RWPE2 (cell line): ENCODE measurements around the gene OTUD5.
"Not testable (repeated sequence)": the region's sequence is repeated elsewhere in the genome, so short reads cannot be mapped to it uniquely, and the experiment has no call there.

Source experiments
- ATAC-seq: fragments of 200-7000 bp; cut with Tn5 transposase; 3 replicates; pipeline ENCODE4 v1.9.1; 2021; ENCODE audit warnings: low read depth
- DNase-seq: peaks from one replicate; pipeline ENCODE4 v3.0.0-alpha.2; 2020; ENCODE audit warnings: low spot score
- H3K27ac ChIP-seq: fragments of 450-650 bp; 2 replicates; pipeline ENCODE4 v1.5.1; 2017; ENCODE audit warnings: mild to moderate bottlenecking; ENCODE audit not compliant: poor library complexity, severe bottlenecking
- H3K27me3 ChIP-seq: fragments of 250-450 bp; sonication (Bioruptor Pico); 2 replicates; pipeline ENCODE4 v1.5.1; 2021; ENCODE audit warnings: mild to moderate bottlenecking, moderate library complexity; ENCODE audit not compliant: insufficient read depth, poor library complexity, severe bottlenecking
- H3K36me3 ChIP-seq: fragments of 250-450 bp; sonication (Bioruptor Pico); 2 replicates; pipeline ENCODE4 v1.5.1; 2020; ENCODE audit warnings: low read depth, mild to moderate bottlenecking, moderate library complexity
- H3K4me1 ChIP-seq: fragments of 250-450 bp; sonication (Bioruptor Pico); 2 replicates; pipeline ENCODE4 v1.5.1; 2021; ENCODE audit warnings: mild to moderate bottlenecking, moderate library complexity; ENCODE audit not compliant: insufficient read depth, poor library complexity, severe bottlenecking
- H3K4me3 ChIP-seq: fragments of 250-450 bp; sonication (Bioruptor Pico); 2 replicates; pipeline ENCODE4 v1.5.1; 2021; ENCODE audit warnings: mild to moderate bottlenecking, moderate library complexity; ENCODE audit not compliant: severe bottlenecking
- H3K9me3 ChIP-seq: fragments of 250-450 bp; sonication (Bioruptor Pico); 2 replicates; pipeline ENCODE4 v1.5.1; 2021; ENCODE audit warnings: mild to moderate bottlenecking, moderate library complexity; ENCODE audit not compliant: severe bottlenecking
- TF ChIP-seq, protein P1 (sequence below): fragments of 450-650 bp; IDR thresholded peaks from one replicate; pipeline ENCODE4 v1.5.1; 2017; ENCODE audit warnings: mild to moderate bottlenecking, moderate library complexity; ENCODE audit not compliant: poor library complexity, severe bottlenecking

Gene OTUD5

DNA sequence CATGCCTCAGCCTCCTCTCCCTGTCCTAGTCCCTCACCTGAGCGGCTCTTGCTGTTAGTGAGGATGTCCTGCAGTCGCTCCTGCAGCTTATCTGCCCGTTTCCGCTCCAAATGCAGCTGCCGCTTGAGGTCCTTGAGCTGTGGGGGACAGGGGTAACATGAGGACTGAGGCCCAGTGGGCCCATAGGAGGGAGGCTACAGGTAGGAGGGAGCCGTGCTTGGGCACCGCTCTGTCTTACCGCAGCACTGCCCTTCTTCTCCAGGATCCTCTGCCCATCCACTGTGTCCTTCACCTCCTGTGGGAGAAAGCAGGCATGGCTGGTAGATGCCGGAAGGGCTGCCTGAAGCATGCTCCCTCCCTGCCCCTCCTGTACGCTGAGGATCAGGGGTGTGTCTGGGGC is 23.8 kb upstream of the OTUD5 start:
- H3K36me3 ChIP-seq, result peaks cover 17% of the 10 kb centered on the region
- TF ChIP-seq, protein P1, sequence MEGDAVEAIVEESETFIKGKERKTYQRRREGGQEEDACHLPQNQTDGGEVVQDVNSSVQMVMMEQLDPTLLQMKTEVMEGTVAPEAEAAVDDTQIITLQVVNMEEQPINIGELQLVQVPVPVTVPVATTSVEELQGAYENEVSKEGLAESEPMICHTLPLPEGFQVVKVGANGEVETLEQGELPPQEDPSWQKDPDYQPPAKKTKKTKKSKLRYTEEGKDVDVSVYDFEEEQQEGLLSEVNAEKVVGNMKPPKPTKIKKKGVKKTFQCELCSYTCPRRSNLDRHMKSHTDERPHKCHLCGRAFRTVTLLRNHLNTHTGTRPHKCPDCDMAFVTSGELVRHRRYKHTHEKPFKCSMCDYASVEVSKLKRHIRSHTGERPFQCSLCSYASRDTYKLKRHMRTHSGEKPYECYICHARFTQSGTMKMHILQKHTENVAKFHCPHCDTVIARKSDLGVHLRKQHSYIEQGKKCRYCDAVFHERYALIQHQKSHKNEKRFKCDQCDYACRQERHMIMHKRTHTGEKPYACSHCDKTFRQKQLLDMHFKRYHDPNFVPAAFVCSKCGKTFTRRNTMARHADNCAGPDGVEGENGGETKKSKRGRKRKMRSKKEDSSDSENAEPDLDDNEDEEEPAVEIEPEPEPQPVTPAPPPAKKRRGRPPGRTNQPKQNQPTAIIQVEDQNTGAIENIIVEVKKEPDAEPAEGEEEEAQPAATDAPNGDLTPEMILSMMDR, result no peak

DNA sequence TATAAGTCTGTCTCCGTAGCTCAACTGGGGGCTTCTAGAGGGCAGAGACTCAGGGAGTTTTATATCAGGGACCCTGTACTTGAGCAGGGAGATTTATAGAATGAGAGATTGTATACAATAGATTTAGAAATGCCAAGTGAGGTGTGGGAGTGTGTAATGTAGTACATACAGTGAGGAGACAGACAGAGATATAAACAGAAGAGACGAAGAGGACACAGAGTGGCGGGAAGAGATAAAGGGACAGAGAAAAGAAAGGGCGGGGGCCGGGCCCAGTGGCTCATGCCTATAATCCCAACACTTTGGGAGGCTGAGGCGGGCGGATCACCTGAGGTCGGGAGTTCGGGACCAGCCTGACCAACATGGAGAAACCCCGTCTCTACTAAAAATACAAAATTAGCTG is 22.9 kb upstream of the OTUD5 start:
- peaks cover 17% of the 10 kb centered on the region for H3K36me3 ChIP-seq

More for the DNA sequence above, 23.8 kb upstream of the OTUD5 start:
- Histone ChIP-seq H3K4me1 (no peaks in the 10 kb centered on the region), H3K9me3 (no peaks in the 10 kb centered on the region), H3K4me3 (no peak overlapping the region), H3K27ac (no peak overlapping the region), H3K27me3 (no peaks in the 10 kb centered on the region)
- DNase-seq, result no peak
- ATAC-seq, result no peak

DNA sequence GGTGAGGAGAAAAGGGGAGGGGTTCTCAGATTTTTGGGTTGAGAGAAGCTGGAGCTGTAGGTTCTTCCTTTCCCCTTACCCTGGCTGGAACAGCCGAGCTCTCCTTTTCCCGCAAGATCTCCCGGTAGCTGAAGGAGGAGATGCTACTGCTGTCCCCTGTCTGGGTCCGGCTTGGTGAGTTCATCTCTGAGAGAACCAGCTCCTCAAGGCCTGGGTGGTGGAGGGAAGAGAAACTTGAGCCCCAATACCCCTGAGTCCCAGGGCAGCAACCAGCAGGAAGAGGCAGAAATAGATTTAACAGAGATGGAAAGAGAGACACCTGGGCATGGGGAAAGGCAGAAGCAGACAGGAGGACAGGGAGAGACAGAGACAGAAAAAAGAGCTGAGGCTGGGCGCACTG is 20.8 kb upstream of the OTUD5 start:
- Histone ChIP-seq H3K36me3 (peaks cover 11% of the 10 kb centered on the region), H3K4me3 (no peak overlapping the region), H3K4me1 (no peaks in the 10 kb centered on the region), H3K27me3 (no peaks in the 10 kb centered on the region), H3K27ac (no peak overlapping the region), H3K9me3 (no peaks in the 10 kb centered on the region)
- TF ChIP-seq, protein P1, result no peak
- ATAC-seq (no peak), DNase-seq (no peak)

More for the DNA sequence above, 22.9 kb upstream of the OTUD5 start:
- not testable (repeated sequence) for H3K4me3 ChIP-seq, H3K27me3 ChIP-seq, ATAC-seq, H3K27ac ChIP-seq, H3K4me1 ChIP-seq, H3K9me3 ChIP-seq, DNase-seq

DNA sequence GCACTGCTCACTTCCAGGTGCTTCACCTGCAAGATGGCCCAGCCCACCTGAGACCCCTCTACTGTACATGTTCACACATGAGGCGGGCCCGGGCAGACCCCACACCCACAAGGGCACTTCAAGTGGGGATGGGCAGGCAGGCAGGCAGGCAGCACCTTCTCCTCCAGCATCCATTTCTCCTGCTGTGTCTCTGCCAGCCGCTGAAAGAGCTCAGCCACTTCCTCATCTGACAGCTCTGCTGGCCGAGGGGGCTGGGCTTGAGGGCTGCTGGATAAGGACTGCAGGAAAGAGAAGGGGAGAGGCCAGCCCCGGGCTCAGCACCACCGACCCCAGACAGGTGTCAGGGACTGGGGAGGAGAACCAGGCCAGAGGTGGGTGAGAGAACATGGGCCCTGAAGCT is 18.7 kb upstream of the OTUD5 start:
- ATAC-seq (no peak), DNase-seq (no peak)
- Histone ChIP-seq H3K27ac (no peak overlapping the region), H3K4me3 (no peak overlapping the region), H3K27me3 (no peaks in the 10 kb centered on the region), H3K4me1 (no peaks in the 10 kb centered on the region), H3K36me3 (peaks cover 8% of the 10 kb centered on the region; the same call in 1 of the 2 replicates), H3K9me3 (no peaks in the 10 kb centered on the region)
- TF ChIP-seq, protein P1, result no peak

DNA sequence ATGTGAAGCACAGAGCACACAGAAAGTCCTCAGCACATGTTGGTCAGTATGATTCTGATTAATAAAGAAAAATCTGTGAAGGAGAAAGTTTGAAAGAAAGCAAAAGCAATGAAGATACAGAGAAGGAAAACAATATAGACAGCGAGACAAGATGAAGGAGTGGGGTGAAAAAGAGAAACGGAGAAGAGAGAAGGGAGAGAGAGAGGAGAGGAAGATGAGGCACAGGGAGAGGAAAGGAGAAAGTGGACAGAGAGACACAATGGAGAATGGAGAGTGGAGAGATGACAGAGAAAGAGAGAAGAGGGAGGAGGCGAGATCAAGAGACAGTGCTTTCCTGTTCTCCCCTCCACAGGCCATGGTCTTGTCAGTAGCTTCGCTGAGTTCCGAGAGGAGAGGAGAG is 18.1 kb upstream of the OTUD5 start:
- TF ChIP-seq, protein P1, result no peak
- Histone ChIP-seq H3K27ac (no peak overlapping the region), H3K4me1 (no peaks in the 10 kb centered on the region), H3K4me3 (no peak overlapping the region), H3K9me3 (no peaks in the 10 kb centered on the region), H3K27me3 (no peaks in the 10 kb centered on the region), H3K36me3 (peaks cover 8% of the 10 kb centered on the region; the same call in 1 of the 2 replicates)
- ATAC-seq (no peak), DNase-seq (no peak)
